Activated CD8-positive, alpha-beta memory T cell treated with anti-CD3 and anti-CD28 coated beads for 4 hours (primary cell): ENCODE results near the gene PPP4R3A.
"Not testable (repeated sequence)": the region's sequence is repeated elsewhere in the genome, so short reads cannot be mapped to it uniquely, and the experiment has no call there.

ENCODE experiments used
- DNase-seq, 2 donors: peaks; one replicate each; pipeline ENCODE4 v3.0.0-alpha.2; 2020; ENCODE audit warnings: low read depth in 2 of 2

PPP4R3A gene

DNA sequence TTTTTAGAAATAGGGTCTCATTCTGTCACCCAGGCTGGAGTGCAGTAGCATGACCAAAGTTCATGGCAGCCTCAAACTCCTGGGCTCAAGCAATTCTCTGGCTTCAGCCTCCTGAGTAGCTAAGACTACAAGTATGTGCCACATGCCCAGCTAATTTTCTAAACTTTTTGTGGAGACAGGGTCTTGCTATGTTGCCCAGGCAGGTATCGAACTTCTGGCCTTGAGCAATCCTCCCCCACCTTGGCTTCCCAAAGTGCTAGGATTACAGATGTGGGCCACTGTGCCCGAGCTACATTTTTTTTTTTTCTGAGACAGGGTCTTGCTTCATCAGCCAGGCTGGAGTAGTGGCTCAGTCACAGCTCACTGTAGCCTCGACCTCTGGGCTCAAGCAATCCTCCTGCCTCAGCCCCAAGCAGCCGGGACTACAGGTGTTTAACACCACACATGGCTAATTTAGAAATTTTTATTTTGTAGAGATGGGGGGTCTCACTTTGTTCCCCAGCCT, 7.1 kb downstream of the PPP4R3A start:
- no peak for DNase-seq

DNA sequence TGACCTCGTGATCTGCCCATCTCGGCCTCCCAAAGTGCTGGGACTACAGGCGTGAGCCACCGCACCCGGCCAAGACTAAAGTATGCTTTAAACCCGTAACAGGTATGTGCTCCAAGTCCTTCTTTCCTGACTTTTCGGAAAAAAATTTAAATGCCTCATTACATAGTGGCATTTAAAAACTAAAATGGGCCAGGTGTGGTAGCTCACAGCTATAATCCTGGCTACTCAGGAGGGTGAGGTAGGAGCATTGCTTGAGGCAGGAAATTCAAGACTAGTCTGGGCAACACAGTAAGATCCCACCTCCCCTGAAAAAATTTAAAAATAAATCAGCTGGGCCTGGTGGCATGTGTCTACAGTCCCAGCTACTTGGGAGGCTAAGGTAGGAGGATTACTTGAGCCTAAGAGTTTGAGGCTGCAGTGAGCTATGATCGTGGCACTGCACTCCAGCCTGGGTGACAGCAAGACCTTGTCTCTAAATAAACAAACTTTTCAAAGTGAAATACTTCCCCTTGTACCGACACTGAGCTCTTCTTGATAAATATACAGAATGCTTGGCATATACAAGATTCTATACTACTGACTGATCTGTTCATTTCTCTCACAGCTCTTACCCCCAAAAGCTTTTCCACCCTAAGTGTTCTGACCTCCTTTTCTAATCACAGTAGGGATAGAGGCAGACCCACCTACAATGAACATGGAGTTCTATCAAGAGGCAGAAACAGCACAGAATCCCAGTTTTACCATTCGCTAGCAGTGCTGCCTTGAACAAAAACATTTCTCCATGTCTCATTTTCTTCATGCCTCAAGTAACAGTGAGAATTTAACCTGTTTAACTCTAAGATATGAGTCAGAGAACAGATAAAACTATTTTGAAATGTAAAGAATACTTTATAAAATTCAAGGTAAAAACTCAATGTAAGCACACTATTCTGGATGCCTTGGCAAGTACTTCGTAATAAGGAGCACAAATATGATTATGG, 7.9 kb downstream of the PPP4R3A start:
- no peak for DNase-seq

DNA sequence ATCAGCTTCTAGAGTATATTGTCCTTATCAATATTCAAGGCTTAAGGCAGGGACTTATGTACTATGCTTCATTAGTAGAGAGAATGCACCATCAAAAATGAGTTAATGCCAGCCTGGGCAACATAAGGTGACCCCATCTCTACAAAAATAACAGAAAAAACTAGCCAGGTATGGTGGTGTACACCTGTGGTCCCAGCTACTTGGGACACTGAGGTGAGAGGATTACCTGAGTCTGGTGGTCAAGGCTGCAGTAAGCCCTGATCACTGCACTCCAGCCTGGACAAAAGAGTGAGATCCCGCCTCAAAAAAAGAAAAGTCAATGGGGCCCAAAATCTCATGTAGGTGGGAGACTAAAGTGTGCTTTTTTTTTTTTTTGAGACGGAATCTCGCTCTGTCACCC, 8.8 kb downstream of the PPP4R3A start:
- DNase-seq: no peak

DNA sequence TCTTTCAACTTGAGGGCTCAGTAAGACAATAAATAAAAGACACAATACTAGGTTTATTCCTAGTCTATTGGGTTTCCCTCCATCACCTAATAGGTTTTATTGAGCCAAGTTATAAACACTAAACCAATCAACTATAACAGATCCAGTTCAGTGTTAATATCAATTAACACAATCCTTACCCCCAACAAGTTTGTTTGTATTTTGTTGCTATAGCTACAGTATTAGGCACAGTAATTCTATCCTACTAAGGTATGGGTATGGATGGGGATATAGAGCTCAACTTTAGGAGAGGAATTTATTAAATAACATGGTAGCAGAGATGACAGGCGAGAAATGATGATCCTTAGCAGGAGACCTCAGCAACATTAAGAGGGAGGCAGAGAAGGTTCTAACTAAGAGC, 13.3 kb downstream of the PPP4R3A start:
- no peak for DNase-seq

DNA sequence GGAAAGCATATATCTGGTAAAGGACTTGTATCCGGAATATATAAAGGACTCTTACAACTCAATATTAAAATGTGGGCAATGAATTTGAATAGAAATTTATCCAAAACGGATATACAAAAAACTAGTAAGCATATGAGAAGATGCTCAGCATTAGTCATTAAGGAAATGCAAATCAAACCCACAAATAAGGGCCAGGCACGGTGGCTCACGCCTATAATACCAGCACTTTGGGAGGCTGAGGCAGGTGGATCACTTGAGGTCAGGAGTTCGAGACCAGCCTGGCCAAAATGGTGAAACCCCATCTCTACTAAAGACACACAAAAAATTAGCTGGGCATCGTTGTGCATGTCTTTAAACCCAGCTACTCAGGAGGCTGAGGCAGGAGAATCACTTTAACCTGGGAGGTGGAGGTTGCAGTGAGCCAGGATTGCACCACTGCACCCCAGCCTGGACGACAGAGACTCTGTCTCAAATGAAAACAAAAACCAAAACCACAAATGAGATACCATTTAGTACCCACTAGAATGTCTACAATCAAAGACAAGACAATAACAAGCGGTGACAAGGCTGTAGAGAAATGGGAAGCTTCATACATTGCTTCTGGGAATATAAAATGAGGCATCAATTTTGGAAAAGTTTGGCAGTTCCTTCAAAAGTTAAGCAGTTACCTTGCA, 15.6 kb downstream of the PPP4R3A start:
- not testable (repeated sequence) for DNase-seq

DNA sequence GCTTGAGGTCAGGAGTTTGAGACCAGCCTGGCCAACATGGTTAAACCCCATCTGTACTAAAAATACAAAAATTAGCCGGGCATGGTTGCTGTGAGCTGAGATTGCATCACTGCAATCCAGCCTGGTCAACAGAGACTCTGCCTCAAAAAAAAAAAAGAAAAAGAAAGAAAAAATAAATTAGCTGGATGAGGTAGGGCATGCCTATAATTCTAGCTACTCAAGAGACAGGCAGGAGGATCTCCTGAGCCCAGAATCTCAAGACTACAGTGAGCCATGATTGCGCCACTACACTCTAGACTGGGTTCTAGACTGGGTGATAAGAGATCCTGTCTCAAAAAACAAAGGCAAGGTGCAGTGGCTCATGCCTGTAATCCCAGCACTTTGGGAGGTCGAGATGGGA, 16.9 kb downstream of the PPP4R3A start:
- DNase-seq: no peak

DNA sequence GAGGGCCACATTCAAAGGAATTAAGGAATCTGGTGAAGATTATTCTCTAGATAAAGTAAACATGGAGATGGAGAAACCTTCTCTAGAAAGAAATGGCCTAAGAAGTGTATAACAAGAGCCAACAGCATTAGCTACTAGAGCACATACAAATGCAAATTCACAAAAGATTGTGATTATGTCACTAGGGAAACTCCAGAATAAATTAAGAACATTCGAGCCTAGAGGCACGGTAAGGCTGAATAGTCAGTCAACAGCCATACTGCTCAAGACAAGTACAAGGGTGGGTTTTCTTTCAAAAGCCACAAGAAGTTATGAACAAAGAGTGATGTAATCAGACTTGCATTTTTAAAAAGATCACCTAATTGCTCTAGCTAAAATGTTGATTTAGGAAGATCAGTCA, 25.4 kb downstream of the PPP4R3A start:
- no peak for DNase-seq

DNA sequence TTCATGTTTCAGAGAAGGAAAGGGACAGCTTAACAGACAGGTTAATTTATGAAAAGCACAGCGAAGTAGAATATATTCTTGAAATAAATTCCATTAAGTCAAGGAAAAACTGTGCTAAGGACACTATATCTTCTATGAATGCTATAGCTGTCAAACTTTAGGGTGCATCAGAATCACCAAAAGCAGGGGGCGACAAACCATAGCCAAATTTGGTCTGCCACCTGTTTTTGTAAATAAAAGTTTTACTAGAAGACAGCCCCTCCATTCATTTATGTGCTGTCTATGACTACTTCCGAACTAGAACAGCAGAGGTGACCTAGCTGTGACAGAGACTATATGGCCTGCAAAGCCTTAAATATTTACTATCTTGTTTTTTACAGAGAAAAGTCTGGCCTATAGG, 25.9 kb downstream of the PPP4R3A start:
- DNase-seq: no peak

DNA sequence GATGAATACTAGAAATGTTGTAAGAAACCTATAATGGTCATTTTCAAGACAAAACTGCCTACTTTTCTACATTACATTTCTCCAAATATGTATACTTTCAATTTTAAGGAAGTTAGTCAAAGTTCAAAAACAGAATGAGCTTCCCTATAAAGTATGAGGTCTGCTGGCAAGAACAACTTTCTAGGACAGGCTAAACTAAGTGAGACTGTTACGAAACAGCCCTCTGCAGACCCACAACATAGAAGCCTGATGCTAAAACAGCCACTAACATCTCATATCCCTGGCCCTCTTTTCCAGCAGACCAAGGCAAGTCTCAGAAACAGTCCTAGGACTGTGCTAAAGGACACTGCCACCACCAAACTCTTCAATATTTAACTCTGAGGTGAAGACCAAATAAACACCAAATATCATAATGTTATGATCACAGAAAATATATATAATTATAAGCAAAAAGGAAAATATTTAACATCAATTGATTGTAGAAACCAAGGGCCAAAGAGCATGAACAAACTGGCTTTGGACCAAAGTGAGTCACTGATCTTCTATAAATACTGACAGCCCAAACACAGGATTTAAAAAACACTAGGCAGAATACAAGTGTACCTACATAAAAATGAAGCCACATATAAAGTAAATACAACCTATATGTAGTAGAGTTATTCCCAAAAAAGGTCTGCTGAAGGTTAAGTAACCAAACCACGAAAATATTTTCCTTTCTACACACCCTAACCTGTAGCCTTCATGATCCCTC, 27.7 kb downstream of the PPP4R3A start:
- no peak for DNase-seq

DNA sequence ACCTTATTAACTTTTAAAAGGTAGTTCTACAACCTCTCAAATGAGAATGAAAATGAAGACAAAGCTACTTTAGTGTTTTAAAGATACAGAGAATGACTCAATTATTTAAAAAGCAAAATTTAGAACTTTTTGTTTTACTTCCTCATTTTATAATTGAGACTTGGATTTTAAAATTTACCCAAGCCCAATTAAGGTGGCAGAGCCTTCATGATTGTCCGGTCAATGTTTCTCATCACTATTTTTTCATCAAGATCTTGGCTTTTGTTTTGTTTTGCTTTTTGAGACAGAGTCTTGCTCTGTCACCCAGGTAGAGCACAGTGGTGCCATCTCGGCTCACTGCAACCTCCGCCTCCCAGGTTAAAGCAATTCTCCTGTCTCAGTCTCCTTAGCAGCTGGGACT, 32.7 kb downstream of the PPP4R3A start:
- no peak for DNase-seq

DNA sequence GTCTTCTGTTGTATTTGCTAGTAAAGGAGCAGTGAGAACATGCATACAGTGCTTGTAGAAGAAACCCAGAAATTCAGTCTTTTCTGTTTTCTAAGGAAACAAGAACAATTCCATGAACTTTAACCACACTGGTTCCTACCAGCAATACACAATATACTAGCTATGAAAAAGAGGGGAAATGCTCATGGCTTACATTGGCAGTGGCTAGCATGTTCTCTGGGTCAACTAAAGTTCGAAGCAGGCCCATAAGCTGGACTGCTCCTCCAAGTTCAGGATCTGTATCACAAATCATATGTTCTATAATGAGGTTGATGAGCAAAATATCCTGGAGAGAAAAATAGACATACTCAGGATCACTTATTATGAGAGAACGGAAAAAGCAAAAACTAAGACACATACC, 37.1 kb downstream of the PPP4R3A start:
- no peak for DNase-seq

DNA sequence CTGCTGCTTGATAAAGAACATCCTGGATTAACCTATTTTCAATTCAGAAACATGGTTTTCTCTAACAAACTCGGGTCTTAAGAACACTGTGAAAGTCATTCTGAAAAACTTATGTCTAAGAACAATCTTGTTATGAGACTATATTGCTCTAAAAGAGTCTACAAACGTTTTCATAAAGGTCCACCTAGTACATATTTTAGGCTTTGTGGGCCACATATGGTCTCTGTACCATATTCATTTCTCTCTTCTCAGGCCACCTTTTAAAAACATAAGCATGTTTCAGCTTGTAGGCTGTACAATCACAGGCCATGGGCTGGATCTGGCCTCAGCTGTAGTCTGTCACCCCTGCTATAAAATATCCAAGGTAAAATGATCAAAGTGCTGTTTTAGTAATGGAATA, 39.9 kb downstream of the PPP4R3A start:
- no peak for DNase-seq

DNA sequence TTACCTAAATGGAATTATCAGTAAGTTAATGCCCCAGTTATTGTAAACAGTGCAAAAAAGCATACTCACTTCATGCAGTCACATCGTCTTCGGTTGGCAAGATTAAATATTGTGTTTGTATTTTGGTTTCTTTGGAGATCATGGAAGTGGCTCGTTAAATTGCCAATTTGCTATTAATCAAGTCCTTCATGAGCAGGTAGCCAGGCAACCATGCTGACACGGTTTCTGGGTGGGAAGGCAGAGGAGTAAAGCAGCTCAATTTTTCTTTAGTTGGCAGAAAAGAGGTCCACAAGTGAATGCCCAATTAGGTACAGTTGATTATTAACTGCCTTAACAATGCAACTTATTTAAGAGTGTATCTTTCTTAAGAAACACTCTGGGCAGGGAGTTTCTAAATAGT, 43.9 kb downstream of the PPP4R3A start:
- DNase-seq: no peak

DNA sequence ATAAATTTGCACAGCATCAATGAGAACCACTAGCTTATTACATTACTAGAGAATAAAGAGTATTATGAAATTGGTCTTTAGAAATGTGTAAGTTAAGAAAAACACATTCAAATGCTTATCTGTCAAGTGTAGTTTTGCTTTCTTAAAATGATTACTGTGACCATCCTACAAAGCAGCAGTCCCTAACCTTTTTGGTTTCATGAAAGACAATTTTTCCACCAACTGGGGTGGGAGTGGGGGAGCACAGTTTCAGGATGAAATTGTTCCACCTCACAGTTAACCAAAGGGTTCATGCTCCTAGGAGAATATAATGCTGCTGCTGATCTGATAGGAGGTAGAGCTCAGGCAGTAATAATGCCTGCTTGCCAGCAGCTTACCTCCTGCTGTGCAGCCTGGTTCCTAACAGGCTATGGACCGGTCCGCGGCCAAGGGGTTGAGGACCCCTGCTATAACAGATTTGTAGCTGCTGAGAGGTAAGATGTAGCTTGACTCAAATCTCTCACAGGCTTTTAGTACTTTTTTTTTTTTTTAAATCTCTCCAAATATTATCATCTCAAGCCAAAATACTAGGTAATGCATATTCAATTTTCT, 45.4 kb downstream of the PPP4R3A start:
- DNase-seq: no peak

DNA sequence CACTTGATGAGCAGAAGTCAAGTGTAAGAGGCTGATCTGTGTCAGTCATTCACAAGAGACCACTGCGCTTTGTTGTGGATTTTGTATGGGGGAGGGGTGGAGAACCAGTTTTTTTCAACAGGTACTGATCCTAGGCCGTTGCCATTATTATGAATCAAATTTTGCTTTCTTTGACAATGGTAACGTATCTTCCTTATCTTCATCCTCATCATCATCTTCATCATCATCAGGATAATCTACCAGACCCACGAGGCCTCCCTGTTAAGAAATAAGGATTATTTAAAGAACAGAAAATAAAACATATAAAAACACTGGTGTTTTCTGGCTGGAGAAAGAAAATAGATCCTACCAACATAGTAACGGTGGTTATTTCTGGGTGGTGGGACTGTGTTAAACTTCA, 51.5 kb downstream of the PPP4R3A start:
- DNase-seq: no peak

DNA sequence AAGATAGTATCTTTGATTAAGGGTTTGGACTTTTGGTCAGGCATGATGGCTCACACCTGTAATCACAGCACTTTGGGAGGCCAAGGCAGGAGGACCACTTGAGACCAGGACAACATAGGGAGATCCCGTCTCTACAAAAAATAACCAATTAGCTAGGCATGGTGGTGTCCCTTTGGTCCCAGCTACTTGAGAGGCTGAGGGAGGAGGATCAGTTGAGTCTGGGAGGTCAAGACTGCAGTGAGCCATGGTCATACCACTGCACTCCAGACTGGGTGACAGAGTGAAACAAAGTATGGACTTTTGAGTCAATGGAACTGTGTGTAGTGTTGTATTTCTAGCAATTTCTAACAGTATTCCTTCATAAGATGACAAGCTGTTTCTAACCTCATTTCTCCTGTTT, 53.8 kb downstream of the PPP4R3A start:
- no peak for DNase-seq

DNA sequence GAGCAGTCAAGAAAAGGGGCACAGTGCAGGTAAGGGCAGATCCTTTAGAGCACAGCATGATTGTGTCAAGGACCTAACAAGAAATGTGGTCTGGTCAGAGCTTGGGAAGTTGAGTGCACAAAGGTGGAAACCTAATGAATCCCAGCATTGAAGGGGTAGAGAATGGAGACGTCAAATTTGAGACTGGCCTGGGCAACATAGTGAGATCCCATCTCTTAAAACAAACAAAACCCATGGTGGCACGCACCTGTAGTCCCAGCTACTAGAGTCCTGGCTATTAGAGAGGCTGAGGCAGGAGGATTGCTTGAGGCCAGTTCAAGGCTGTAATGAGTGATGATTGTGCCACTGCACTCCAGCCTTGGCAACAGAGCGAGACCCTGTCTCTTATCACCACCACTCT, 55.5 kb downstream of the PPP4R3A start:
- DNase-seq: no peak

DNA sequence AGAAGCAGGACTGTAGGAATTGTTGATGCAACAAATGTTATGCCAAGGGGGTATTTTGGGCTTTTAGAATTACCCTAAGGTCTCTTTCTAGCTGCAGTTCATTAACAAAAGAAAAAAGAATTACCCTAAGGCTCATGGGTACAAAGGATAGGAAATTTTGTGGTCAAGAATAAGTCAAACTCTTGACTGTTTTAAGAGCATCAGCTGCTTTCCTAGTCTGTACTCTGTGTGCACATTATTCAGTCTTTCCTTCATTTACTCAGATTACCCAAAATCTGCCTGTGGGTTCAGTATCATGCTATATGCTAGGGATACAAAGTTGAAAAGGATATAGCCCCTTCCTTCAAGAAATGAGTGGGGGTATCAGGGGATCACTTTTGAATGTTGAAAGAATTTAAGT, 56.0 kb downstream of the PPP4R3A start:
- no peak for DNase-seq

DNA sequence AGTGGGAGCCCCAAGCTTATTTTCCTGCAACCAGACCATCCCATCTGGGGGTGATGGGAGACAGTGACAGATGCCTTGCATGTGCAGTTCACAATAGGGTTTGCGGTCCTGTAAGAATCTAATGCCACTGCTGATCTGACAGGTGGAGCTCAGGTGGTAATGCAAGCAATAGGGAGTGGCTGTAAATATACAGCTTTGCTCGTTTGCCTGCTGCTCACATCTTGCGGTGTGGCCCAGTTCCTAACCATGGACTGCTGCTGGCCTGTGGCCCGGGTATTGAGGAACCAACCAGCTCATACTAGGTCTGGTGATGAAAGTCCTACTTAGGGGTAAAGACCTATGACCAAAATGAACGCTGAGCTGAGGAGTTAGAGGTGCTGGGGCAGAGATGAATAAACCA, 56.4 kb downstream of the PPP4R3A start:
- no peak for DNase-seq

DNA sequence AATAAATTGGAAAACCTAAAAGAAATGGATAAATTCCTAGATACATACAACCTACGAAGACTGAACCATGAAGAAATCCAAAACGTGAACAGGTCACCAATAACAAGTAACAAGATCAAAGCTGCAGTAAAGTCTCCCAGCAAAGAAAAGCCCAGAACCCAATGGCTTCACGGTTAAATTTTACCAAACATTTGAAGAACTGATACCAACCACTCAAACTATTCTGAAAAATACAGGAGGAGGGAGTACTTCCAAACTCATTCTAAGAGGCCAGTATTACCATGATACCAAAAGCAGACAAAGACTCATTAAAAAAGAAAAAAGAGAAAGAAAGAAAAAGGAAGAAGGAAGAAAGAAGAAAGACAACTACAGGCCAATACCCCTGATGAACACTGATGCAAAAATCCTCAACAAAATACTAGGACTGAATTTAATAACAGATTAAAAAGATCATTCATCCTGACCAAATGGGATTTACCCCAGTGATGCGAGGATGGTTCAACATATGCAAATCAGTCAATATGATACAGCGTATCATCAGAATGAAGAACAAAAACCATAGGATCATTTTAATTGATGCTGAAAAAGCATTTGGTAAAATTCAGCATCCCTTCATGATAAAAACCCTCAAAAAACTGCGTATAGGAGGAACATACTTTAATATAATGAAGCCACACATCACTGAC, 65.6 kb downstream of the PPP4R3A start:
- DNase-seq: no peak

DNA sequence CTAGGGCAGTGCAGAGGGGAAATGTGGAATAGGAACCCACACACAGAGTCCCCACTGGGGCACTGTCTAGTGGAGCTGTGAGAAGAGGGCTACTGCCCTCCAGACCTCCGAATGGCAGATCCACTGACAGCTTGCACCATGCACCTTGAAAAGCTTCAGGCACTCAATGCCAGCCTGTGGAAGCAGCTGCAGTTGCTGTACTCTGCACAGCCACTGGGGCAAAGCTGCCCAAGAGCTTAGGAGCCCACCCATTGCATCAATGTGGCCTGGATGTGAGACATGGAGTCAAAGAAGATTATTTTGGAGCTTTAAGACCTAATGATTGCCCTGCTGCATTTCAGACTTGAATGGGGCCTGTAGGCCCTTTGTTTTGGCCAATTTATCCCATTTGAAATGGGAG, 70.8 kb downstream of the PPP4R3A start:
- no peak for DNase-seq
